Sigmoid colon (tissue), 7 donors: ENCODE results near the gene FOXM1. TPM values are rescaled to one million over a fixed set of nuclear protein-coding genes. Genes with fewer than 3 reads are reported as not detected.

Experiments
- DNase-seq: peaks from one replicate; pipeline ENCODE4 v3.0.0-alpha.2; 2019
- H3K27ac ChIP-seq, 4 donors: fragments of 200-600 bp; sonication (generic); one replicate each; pipeline ENCODE4 v1.5.1; 2016 to 2019; ENCODE audit warnings: mild to moderate bottlenecking in 1 of 4
- H3K27me3 ChIP-seq, 3 donors: fragments of 200-600 bp; sonication (generic); one replicate each; pipeline ENCODE4 v1.5.1; 2019; ENCODE audit warnings: mild to moderate bottlenecking in 1 of 3
- H3K36me3 ChIP-seq, 4 donors: fragments of 200-600 bp; sonication (generic); one replicate each; pipeline ENCODE4 v1.5.1; 2016 to 2019
- H3K4me1 ChIP-seq, 4 donors: fragments of 200-600 bp; sonication (generic); one replicate each; pipeline ENCODE4 v1.5.1; 2017 to 2019
- H3K4me3 ChIP-seq, 4 donors: fragments of 200-600 bp; sonication (generic); one replicate each; pipeline ENCODE4 v1.5.1; 2017 to 2019; ENCODE audit warnings: mild to moderate bottlenecking in 2 of 4, moderate library complexity in 1 of 4
- H3K9me3 ChIP-seq, 4 donors: fragments of 200-600 bp in 3 of 4; sonication (generic) in 3 of 4; one replicate each; pipeline versions ENCODE4 v1.5.1 to v1.6.1; 2013 to 2019
- EP300 ChIP-seq, 4 donors: sonication (generic); formaldehyde crosslinking; IDR thresholded peaks; one replicate each; pipeline ENCODE4 v1.6.1; 2017; ENCODE audit warnings: antibody characterized with exemption in 4 of 4
- POLR2A ChIP-seq, 2 donors: fragments of 450-650 bp; IDR thresholded peaks; one replicate each; pipeline ENCODE4 v1.6.1; 2016; ENCODE audit warnings: antibody characterized with exemption in 2 of 2, mild to moderate bottlenecking in 2 of 2, moderate library complexity in 2 of 2
- POLR2AphosphoS5 ChIP-seq, 4 donors: sonication (generic); formaldehyde crosslinking; IDR thresholded peaks; one replicate each; pipeline ENCODE4 v1.6.1; 2017; ENCODE audit warnings: antibody characterized with exemption in 4 of 4
- WGBS, 2 donors: extraction: QIAGEN DNeasy Blood & Tissue Kit; methylation state at CpG; one replicate each; pipeline ENCODE4 v1.1.7; 2013; 5-methylcytosine and 5-hydroxymethylcytosine counted together
- intact Hi-C: fragments of 100-400 bp; cut with DNase I; formaldehyde crosslinking; loops from one replicate; pipeline ENCODE4 v1.15.1; 2023
- polyA plus RNA-seq, 3 donors: library from polyadenylated mRNA; stranded (reverse); fragments of 200-250 nt; gene quantifications; one replicate each; pipeline ENCODE4 v1.2.3, GENCODE V29; 2013
- total RNA-seq, 4 donors: library from RNA; depleted of rRNA; stranded (reverse); fragments of >200 nt; gene quantifications; one replicate each; pipeline ENCODE4 v1.1.0, GENCODE V29; 2016
- TF ChIP-seq, protein P1 (sequence below), 4 experiments: fragments of 450-650 bp in 3 of 4; fragments of 200-600 bp in 1 of 4; IDR thresholded peaks; one replicate each; pipeline ENCODE4 v1.5.1; 2016 to 2019; ENCODE audit warnings: antibody characterized with exemption in 4 of 4, mild to moderate bottlenecking in 3 of 4, moderate library complexity in 2 of 4
- donor health status: healthy with polysubstance abuse.
- donor health status: Bipolar disorder and iron deficiency.
- donor health status: healthy.

The FOXM1 gene
- total and polyA plus RNA-seq, 7 donors: 0.36 to 34.9 (median 2.4) TPM; not detected in 1

DNA sequence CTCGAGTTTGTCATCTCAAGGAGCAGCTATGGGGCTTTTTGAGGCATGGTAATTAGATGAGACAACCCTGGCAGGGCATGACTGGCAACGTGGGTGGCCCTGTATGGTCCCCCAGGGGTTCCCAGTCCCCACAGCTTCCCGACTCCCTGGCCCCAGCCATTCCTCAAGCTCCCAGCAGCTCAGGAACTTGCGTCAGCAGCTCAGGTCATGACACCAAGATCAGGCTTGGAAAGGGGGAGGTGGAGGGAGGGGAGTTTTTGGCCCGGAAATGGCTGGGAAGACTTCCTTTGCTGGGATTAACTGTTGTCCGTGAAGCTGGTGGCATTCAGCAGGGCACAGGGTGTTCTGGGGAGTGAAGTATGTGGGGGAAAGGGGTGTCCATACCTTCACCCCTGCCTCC lies 31.7 kb downstream of the FOXM1 start:
- intact Hi-C loops: no loop called here
- no peaks in the 10 kb centered on the region for H3K9me3 ChIP-seq
- TF ChIP-seq, protein P1, sequence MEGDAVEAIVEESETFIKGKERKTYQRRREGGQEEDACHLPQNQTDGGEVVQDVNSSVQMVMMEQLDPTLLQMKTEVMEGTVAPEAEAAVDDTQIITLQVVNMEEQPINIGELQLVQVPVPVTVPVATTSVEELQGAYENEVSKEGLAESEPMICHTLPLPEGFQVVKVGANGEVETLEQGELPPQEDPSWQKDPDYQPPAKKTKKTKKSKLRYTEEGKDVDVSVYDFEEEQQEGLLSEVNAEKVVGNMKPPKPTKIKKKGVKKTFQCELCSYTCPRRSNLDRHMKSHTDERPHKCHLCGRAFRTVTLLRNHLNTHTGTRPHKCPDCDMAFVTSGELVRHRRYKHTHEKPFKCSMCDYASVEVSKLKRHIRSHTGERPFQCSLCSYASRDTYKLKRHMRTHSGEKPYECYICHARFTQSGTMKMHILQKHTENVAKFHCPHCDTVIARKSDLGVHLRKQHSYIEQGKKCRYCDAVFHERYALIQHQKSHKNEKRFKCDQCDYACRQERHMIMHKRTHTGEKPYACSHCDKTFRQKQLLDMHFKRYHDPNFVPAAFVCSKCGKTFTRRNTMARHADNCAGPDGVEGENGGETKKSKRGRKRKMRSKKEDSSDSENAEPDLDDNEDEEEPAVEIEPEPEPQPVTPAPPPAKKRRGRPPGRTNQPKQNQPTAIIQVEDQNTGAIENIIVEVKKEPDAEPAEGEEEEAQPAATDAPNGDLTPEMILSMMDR (IDR thresholded peaks at IDR 0.05): no peak
- TF ChIP-seq POLR2AphosphoS5 (IDR thresholded peaks at IDR 0.05) (no peak), EP300 (IDR thresholded peaks at IDR 0.05) (no peak), POLR2A (IDR thresholded peaks at IDR 0.05) (no peak)
- no peak overlapping the region for H3K4me3 ChIP-seq
- 73 to 75% methylated on average over 6 of the region's 6 CpGs for WGBS, 2 donors
- peaks cover 0 to 4% (median 0%) of the 10 kb centered on the region in 4 donors for H3K4me1 ChIP-seq
- DNase-seq: no peak
- no peaks in the 10 kb centered on the region for H3K27me3 ChIP-seq
- H3K36me3 ChIP-seq: peaks cover 0 to 7% (median 2%) of the 10 kb centered on the region in 4 donors
- H3K27ac ChIP-seq: peak overlapping the region in 2 of 4 donors; percentile 6 to 33

DNA sequence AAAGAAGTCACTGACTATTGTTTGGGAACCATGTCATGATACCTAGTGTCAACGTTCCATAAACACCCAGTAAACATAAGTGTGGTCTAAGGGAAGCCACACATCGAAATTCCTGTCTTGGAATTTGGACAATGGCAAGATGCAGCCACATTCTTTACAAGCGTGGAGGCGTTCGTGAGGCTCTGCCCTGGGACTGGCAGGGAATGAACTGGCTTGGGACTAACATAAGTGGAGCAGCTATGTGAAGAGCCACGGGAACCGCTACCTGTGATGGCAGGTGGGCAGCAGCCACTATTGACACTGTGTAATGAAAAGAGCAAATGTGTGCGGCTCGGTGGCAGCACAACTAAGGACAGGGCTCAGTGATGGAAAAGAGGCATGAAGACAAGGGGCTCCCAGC lies 32.2 kb downstream of the FOXM1 start:
- peak overlapping the region in 1 of 4 donors; percentile 33 for H3K27ac ChIP-seq
- intact Hi-C loops: no loop called here
- 84 to 88% methylated on average over 9 of the region's 9 CpGs for WGBS, 2 donors

DNA sequence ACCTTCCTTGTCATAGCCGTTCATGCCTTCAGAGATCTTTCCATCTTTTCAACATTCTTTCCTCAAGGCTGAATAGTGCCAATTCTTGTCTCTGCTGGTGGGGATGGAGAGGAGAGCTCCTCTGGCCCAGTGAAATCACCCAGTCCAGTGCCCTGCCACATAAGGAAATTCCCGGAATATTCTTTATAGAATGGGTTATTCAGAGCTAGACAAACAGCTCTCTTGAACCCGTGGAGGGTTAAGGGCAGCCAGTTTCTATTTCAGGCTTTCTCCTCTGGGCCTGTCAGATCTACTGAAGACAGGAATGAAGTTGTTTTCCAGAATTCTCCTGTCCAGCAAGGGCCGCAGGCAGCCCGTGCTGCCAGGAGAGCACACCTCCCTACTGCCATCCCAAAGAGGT lies 34.0 kb downstream of the FOXM1 start:
- no peak for DNase-seq
- Histone ChIP-seq H3K9me3 (no peaks in the 10 kb centered on the region), H3K27ac (peak overlapping the region; percentile 11 to 43 (median 18)), H3K4me1 (peaks cover 0 to 4% (median 0%) of the 10 kb centered on the region in 4 donors), H3K27me3 (no peaks in the 10 kb centered on the region), H3K4me3 (no peak overlapping the region), H3K36me3 (peaks cover 0 to 11% (median 4%) of the 10 kb centered on the region in 4 donors)
- 82 to 88% methylated on average over 5 of the region's 5 CpGs for WGBS, 2 donors
- intact Hi-C loops: no loop called here
- TF ChIP-seq EP300 (IDR thresholded peaks at IDR 0.05) (no peak), POLR2AphosphoS5 (IDR thresholded peaks at IDR 0.05) (no peak)

More for the DNA sequence above, 32.2 kb downstream of the FOXM1 start:
- DNase-seq: no peak
- peaks cover 0 to 7% (median 2%) of the 10 kb centered on the region in 4 donors for H3K36me3 ChIP-seq
- TF ChIP-seq, protein P1 (IDR thresholded peaks at IDR 0.05): no peak
- TF ChIP-seq POLR2AphosphoS5 (IDR thresholded peaks at IDR 0.05) (no peak), EP300 (IDR thresholded peaks at IDR 0.05) (no peak), POLR2A (IDR thresholded peaks at IDR 0.05) (no peak)
- no peaks in the 10 kb centered on the region for H3K9me3 ChIP-seq
- no peaks in the 10 kb centered on the region for H3K27me3 ChIP-seq
- peaks cover 0 to 4% (median 0%) of the 10 kb centered on the region in 4 donors for H3K4me1 ChIP-seq
- H3K4me3 ChIP-seq: no peak overlapping the region

DNA sequence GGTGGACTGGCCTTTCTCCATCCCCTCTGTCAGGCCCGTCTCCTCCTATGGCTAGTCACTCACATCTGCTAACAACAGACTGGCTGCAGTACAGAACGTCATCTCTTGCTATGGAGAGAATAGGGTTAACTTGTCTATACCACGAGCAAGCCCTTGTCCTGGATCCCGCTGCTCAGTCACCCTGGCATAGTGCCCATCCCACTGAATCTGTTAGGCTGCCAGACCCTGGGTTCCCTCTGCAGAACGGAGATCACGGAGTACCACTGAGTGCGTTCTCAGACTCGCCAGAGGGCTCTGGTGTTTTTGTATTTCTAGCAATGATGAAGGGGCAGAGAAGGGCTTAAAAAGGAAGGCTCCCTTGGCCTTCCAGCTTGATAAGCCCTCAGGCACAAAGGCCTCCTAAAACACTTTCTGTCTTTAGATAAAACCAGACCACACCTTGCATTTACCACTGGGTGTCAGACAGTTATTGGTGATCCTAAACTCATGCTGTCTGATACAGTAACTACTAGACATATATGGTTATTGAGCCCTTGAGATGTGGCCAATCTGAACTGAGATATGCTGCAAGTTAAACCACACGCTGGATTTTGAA lies 35.8 kb downstream of the FOXM1 start:
- 74 to 75% methylated on average over 9 of the region's 9 CpGs for WGBS, 2 donors

DNA sequence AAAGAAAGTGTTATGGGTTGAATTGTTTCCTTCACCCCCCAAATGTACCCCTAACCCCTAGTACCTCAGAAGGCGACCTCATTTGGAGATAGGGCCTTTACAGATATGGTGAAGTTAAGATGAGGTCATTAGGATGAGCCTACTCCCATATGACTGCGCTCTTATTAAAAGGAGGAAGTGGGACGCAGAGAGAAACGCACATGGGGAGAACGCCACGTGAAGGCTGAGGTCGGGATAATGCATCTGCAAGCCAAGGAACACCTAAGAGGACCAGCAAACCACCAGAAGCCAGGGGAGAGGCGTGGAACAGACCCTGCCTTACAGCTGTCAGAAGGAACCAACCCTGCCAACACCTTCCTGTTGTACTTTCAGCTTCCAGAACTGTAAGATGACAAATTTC lies 40.4 kb downstream of the FOXM1 start:
- no peak overlapping the region for H3K4me3 ChIP-seq
- TF ChIP-seq POLR2A (IDR thresholded peaks at IDR 0.05): no peak
- TF ChIP-seq POLR2AphosphoS5 (IDR thresholded peaks at IDR 0.05): no peak
- no peak for TF ChIP-seq EP300 (IDR thresholded peaks at IDR 0.05)
- TF ChIP-seq, protein P1 (IDR thresholded peaks at IDR 0.05): no peak
- H3K9me3 ChIP-seq: no peaks in the 10 kb centered on the region
- H3K4me1 ChIP-seq: peaks cover 0 to 18% (median 14%) of the 10 kb centered on the region in 4 donors
- H3K36me3 ChIP-seq: peaks cover 0 to 7% (median under 1%) of the 10 kb centered on the region in 4 donors
- intact Hi-C loops: no loop called here
- DNase-seq: no peak
- H3K27me3 ChIP-seq: peaks cover 0 to 29% (median 0%) of the 10 kb centered on the region in 3 donors
- H3K27ac ChIP-seq: no peak overlapping the region
- WGBS, 2 donors: 88 to 93% methylated on average over 8 of the region's 8 CpGs

More for the DNA sequence above, 35.8 kb downstream of the FOXM1 start:
- Histone ChIP-seq H3K27ac (peak overlapping the region in 1 of 4 donors; percentile 5), H3K27me3 (peaks cover 0 to 9% (median 0%) of the 10 kb centered on the region in 3 donors), H3K36me3 (peaks cover 0 to 11% (median 4%) of the 10 kb centered on the region in 4 donors), H3K9me3 (no peaks in the 10 kb centered on the region), H3K4me1 (peaks cover 0 to 4% (median 0%) of the 10 kb centered on the region in 4 donors), H3K4me3 (no peak overlapping the region)
- no peak for DNase-seq
- intact Hi-C loops: no loop called here
- TF ChIP-seq EP300 (IDR thresholded peaks at IDR 0.05) (no peak), POLR2A (IDR thresholded peaks at IDR 0.05) (no peak), POLR2AphosphoS5 (IDR thresholded peaks at IDR 0.05) (no peak)
- TF ChIP-seq, protein P1 (IDR thresholded peaks at IDR 0.05): no peak
